Neural crest cell (in vitro differentiated cells): ENCODE data around the gene PHF2. TPM values are rescaled to one million over a fixed set of nuclear protein-coding genes. Genes with fewer than 3 reads are reported as not detected.

Experiments used
- DNase-seq: peaks from one replicate; pipeline ENCODE4 v3.0.0; 2021; ENCODE audit warnings: low read depth, mixed read lengths, low spot score
- H3K27ac Mint-ChIP-seq: one replicate; pipeline ENCODE4 v1.8.0; 2021; ENCODE audit warnings: mild to moderate bottlenecking, mixed read lengths; ENCODE audit not compliant: unreplicated experiment
- H3K27me3 Mint-ChIP-seq: 2 replicates; pipeline ENCODE4 v1.8.0; 2021; ENCODE audit warnings: low read depth, mild to moderate bottlenecking, mixed read lengths
- H3K36me3 Mint-ChIP-seq: 2 replicates; pipeline ENCODE4 v1.8.0; 2021; ENCODE audit warnings: low read depth, mild to moderate bottlenecking, mixed read lengths
- H3K4me1 Mint-ChIP-seq: 2 replicates; pipeline ENCODE4 v1.8.0; 2021; ENCODE audit warnings: mixed read lengths
- H3K4me3 Mint-ChIP-seq: one replicate; pipeline ENCODE4 v1.8.0; 2021; ENCODE audit warnings: mild to moderate bottlenecking, mixed read lengths
- H3K9me3 Mint-ChIP-seq: 2 replicates; pipeline ENCODE4 v1.8.0; 2021; ENCODE audit warnings: mixed read lengths
- CTCF ChIP-seq: fragments of 200-600 bp; sonication (generic); conservative IDR thresholded peaks from 2 replicates; pipeline ENCODE4 v1.5.0; 2021; ENCODE audit warnings: antibody characterized with exemption, mild to moderate bottlenecking
- total RNA-seq: library from RNA; stranded (reverse); gene quantifications from 2 replicates; pipeline ENCODE4 v1.2.1, GENCODE V29; 2021

The PHF2 gene
- total RNA-seq, 1 donor from 2014 or later: 34.4 TPM

- Mint-ChIP-seq H3K36me3 (no peaks in the 10 kb centered on the region), H3K27me3 (no peaks in the 10 kb centered on the region), H3K4me3 (no peak overlapping the region), H3K27ac (no peak overlapping the region), H3K4me1 (peaks cover 5% of the 10 kb centered on the region), H3K9me3 (no peaks in the 10 kb centered on the region)
- peak; percentile 1 for DNase-seq
- no peak for TF ChIP-seq CTCF
Measured at GRCh38 chr9:93680443-93681268, 104.3 kb downstream of the PHF2 start.

DNA sequence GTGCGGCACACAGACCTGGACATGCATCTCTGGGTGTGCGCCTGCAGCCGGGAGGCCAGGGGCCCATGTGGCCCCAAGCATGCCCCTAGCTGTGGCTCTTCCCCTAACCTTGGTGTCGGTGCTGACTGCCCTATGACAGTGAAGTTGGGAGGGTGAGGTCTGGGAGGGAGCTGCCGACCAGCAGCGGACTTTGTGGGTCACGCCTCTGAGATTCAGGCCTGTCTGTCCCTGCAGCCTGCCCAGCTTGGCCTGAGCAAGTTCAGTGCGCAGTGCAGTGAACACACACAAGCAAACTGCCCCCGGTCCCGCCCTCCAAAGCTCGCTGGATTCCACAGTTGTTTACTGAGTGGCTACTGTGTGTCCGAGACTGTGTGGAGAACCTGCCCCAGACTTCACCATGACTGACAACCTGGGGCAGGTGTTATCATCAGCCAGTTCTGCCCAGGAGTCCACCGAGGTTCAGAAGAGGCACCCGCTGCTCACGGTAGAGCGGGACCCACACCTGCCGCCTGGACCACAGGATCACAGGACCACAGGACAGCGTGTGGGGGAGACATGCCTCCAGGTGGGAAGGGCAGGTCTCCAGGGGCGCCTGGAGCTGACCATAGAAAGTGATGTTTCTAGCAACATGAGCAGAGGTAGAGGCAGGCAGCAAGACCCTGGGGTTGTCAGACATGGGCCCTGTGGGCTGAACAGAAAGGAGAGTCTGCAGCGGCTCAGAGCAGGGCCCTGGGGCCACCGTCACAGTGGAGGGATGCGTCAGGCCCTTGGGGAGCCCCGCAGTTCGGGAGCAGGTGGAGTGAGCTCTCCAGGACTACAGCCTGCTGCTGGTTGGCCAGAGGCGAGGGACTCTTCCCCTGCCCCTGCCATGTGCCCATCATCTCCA is 105.1 kb downstream of the PHF2 start:
- Mint-ChIP-seq H3K36me3 (no peaks in the 10 kb centered on the region), H3K27ac (no peak overlapping the region), H3K4me3 (no peak overlapping the region), H3K4me1 (peaks cover 5% of the 10 kb centered on the region), H3K27me3 (no peaks in the 10 kb centered on the region), H3K9me3 (no peaks in the 10 kb centered on the region)
- peak; percentile 1 for DNase-seq
- TF ChIP-seq CTCF: no peak

GRCh38 chr9:93682155-93682968 is 106.0 kb downstream of the PHF2 start:
- Mint-ChIP-seq H3K9me3 (no peaks in the 10 kb centered on the region), H3K4me3 (no peak overlapping the region), H3K36me3 (no peaks in the 10 kb centered on the region), H3K27me3 (no peaks in the 10 kb centered on the region), H3K4me1 (peaks cover 5% of the 10 kb centered on the region), H3K27ac (peak overlapping the region; percentile 70)
- DNase-seq: peak; percentile 77
- peak; percentile 89 for TF ChIP-seq CTCF

DNA sequence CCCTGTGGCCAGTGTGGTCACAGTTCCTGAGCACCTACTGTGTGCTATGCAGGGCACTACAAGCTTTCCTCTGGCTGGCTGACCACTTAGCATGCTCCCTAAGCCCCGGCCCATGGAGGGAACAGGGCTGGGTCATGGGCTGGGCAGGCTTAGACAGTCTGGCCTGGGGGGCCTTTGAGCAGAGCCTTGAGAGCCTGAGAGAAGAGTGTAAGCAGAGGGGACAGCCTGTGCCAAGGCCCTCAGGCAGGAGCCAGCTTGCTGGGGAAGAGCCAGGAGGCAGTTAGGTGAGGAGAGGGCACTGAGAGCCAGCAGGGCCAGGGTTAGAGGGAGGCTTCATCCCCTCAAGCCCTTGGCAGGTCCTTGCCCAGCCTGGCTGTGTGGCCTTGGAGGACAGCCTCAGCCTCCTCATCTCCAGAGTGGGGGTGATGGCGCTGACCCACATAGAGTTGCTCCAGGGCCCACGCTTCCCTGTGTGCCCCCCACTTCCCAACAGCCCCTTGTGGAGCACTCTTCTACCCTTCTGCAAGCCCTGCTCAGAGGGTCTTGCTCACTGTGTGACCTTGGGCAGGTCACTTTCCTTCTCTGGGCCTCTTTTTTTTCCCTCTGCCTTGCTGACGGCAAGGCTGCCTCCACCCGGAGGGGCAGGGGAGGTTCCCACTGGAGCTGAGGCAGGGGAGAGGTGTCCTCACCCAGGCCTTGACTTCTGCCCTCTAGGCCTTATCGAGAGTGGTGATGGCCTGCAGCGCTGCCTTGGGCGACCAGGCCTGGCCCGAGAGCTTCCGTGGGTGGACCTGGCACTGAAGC is 107.1 kb downstream of the PHF2 start:
- peaks cover 5% of the 10 kb centered on the region for H3K4me1 Mint-ChIP-seq
- peak overlapping the region; percentile 62 for H3K27ac Mint-ChIP-seq
- no peak overlapping the region for H3K4me3 Mint-ChIP-seq
- no peaks in the 10 kb centered on the region for H3K36me3 Mint-ChIP-seq
- DNase-seq: peak; percentile 0
- peaks cover under 1% of the 10 kb centered on the region for H3K9me3 Mint-ChIP-seq
- TF ChIP-seq CTCF: no peak
- no peaks in the 10 kb centered on the region for H3K27me3 Mint-ChIP-seq
